GM18511 (cell line): ENCODE results near the gene PCIF1.
"Not testable (repeated sequence)": the region's sequence is repeated elsewhere in the genome, so short reads cannot be mapped to it uniquely, and the experiment has no call there.

Experiments
- ATAC-seq: cut with Tn5 transposase; IDR thresholded peaks from one replicate; pipeline ENCODE4 v1.9.1; 2021; ENCODE audit warnings: mild to moderate bottlenecking, moderate library complexity; ENCODE audit not compliant: unreplicated experiment

Gene PCIF1

DNA sequence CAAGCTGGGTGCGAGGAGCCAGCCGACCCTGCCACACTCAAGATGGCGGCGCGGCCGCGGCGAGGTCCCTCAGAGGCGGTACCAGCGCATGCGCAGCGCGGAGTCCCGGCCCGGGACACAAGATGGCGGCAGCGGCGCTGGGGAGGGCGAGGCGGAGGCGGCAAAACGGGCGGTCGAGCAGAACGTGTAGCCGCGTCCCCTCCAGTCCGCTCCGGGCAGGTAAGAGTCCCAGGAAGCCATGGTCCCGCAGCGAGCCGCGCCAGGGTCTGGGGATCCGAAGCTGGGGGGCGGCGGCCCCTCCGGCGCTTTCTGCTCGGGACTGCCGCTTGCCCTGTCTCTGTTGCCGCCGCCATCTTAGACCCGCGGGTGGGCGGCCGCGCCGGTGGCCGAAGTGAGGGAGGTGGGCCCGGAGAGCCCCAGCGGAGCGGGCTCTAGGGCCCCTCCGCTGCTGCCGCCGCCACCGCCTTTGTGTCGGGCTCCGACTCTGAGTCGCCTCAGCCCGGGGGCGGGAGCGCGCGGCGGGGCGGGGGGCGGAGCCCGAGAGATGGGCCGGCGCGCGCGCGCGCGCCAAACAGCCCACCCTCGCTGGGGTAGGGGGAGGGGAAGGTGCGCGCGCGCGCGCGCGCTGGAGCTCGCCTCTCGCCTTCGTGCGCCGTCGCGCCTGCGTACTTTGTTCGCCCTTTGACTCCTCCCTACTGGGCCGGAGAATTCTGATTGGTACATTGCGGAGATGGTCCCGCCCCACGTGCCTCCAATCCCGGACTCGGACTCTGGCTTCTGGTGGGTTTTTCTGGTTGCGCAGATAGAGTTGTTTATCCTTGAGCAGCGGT is at the start of gene PCIF1:
Gene PCIF1, plus strand, starts transcription at position 98 of the 830 bp plus-strand sequence. CDS start 4,317 bp downstream, outside the sequence.
- peak; percentile 81 for ATAC-seq

DNA sequence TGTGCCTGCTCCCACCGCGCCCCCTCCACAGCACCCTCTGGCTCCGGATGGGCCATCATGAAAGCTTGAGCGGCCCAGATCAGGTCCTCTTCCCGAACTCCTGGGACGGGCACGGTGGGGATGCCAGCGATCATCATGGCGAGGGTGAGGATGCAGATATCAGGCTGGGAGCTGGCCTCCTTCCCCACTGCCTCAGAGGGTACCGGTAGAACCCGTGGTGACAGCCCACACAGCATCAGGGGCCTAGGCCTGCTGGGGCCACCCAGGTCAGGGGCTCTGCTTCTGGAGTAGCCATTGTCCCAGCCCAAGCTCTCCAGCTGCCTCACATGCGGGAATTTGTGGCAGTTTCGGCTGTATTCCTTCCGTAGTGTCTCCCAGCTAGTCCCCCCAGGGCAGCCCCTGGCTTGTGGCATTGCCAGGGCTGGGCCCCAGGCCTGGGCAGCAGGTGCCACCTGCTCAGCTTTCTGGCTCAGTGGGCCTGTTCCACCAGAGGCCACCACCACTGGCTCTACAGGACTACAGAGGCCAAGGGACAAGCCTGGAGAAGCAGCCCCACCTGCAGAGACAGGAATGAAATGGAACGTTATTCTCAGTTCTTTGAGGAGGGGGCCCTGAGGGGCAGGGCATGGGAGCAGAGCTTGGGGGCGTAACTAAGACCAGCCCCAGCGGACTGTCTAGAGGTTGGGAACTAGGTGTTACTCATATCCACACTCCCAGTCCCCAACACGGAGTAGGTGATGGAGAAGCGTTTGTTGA is 47.7 kb upstream of the PCIF1 start:
- ATAC-seq = no peak

DNA sequence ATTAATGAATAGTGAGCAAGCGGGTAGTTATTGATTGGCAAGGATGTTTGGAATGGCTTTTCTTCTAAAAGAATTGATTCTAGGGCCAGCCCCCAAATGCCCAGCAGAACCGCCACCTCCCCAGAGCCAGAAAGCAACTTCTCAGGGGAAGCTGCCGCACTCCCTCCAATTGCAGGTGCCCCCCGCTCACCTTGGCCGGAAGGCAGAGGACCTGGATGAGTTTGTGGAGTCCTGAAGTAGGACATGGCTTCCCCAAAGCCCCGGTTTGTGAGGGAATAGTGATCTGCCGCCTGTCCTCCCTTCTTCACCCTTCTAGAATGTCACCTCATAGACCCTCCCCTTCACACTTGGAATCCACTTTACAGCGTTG is 47.2 kb upstream of the PCIF1 start, which contains the start of gene SPATA25:
Gene SPATA25, minus strand, starts transcription at position 277 of the 370 bp plus-strand sequence. Its CDS starts 32 bp downstream, at position 245.
- no peak for ATAC-seq

DNA sequence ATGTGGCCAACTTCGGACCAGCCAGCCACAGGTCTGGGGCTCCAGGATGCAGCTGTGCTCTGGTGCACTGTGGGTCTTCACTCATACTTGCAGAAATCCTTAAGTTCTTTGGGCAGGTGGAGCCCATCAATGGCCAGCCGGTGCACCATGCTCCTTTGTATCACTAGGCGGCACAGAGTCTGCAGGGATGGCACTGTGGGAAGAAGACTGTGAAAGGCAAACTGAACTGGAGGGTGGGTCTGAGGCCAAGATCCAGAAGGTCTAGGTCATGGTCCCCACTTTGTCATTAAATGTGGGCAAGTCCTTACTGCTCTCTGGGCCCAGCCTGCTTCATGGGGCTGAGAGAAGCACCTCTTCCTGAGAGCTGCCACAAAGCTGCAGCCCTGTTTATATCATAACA is 45.8 kb upstream of the PCIF1 start:
- no peak for ATAC-seq

DNA sequence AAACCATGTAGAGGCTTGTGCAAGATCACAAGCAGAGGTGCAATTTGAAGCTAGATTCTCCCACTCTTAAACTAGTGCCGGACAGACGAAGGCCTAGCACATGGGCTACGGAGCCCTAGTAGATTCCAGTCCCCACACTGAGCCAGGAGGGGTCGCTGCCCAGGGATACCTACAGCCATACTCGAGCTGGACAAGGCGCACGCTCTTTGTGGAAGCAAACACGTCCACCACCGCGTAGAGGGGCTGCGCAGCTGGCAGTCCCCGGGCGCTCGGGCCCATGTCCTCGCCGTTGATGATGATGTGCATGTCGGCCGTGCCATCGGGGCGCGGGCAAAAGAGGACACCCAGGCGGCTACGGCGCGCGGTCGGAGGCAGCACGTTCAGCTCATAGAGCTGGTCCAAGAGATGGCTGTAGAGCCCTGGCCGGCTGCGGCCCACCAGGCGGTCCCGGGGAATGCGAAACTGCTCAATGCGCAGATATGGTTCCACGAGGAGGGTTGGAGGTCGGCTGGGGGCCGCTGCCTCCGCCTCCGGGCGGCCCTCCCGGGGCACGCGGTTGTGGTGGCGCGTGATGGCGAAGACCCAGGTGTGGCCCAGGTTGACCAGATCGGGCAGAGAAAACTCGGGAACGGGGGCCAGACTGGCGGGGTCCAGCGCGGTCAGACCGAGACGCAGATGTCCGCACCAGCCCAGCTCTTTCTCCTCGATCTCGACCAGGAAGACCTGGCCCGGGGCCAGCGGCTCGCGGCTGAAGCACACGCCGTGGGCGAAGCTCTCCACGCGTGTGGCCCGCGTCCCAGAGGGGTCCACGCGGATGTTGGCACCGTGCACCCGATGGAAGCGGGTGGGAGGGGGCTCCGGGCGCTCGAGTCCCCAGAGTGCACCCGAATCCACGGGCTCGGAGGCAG is 44.2 kb upstream of the PCIF1 start:
- peak; percentile 41 for ATAC-seq

DNA sequence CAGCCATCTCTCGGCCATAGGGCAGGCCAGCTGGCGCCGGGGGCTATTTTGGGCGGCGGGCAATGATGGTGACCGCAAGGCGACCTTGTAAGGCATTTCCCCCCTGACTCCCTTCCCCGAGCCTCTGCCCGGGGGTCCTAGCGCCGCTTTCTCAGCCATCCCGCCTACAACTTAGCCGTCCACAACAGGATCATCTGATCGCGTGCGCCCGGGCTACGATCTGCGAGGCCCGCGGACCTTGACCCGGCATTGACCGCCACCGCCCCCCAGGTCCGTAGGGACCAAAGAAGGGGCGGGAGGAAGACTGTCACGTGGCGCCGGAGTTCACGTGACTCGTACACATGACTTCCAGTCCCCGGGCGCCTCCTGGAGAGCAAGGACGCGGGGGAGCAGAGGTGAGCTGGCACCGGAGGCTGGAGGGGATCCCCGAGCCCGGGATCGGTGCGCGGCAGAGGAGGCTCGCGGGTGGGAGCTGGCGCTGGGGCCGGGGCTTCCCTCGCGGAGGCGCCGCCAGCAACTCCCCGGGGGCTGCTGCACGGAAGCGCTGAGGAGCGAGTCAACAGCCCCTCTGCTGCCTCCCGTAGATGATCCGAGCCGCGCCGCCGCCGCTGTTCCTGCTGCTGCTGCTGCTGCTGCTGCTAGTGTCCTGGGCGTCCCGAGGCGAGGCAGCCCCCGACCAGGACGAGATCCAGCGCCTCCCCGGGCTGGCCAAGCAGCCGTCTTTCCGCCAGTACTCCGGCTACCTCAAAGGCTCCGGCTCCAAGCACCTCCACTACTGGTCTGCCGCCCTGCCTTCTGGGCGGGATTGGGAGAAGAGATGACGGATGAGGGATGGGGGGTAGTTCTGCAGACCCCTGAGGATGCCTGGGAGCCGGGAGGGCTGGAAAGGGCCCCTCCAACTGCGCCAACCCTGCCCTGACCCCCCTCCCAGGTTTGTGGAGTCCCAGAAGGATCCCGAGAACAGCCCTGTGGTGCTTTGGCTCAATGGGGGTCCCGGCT is 43.2 kb upstream of the PCIF1 start, which contains the start of the genes CTSA and NEURL2:
Gene CTSA, plus strand, starts transcription at position 351 of the 999 bp plus-strand sequence. Its CDS starts 234 bp downstream, at position 585.
Gene NEURL2, minus strand, starts transcription at position 224 of the 999 bp plus-strand sequence. Its CDS starts 217 bp downstream, at position 7.
- peak; percentile 80 for ATAC-seq

DNA sequence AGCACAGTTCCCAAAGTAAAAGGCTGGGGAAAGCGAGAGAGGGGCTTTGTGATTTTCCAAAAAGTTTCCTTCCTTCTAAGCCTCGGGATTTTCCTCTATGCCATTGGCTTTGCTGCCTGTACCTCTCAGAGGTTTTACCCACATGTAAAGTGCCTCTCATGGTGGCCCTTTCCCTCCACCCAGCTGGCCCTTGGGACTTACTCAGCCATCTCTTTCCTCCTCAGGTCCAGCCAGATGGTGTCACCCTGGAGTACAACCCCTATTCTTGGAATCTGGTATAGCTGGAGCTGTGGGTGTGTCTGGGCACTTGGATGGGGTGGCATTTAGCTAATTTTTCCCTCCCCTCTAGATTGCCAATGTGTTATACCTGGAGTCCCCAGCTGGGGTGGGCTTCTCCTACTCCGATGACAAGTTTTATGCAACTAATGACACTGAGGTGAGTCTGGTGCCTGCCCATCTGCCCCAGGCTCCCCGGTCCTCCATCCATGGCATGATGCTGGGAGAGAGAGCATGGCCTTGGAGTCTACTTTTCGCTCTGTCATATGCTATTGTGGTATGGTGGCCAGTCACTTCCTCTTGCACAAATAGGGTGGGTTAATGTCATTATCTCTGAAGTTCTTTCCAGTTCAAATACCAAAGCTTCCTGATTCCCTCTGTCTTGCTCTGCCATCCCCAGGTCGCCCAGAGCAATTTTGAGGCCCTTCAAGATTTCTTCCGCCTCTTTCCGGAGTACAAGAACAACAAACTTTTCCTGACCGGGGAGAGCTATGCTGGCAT is 42.2 kb upstream of the PCIF1 start:
- ATAC-seq = no peak

DNA sequence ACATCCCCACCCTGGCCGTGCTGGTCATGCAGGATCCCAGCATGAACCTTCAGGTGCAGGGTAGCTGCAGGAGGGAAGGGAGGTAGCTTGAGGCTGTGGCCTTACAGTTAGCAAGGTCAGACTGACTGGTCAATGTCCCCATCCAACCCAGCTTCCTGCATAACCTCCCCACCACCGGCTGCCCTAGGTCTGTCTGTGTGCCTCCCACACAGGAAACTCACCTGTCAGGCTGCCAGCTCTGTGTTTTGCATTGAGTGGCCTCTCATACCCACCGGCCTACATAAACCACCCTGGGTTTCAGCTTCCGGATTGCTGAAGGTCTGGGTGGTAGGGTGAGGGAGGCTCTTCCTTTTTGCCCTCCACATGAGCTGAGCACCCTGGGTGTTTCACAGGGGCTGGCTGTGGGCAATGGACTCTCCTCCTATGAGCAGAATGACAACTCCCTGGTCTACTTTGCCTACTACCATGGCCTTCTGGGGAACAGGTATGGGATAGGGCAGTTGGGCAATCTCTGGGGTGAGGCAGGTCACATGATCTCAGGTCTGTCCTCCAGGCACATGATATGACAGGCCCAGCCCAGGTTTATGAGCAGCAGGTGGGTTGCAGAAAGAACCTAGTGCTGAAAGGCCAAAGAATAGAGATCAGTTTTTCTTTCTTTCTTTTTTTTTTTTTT is 41.5 kb upstream of the PCIF1 start:
- no peak for ATAC-seq

DNA sequence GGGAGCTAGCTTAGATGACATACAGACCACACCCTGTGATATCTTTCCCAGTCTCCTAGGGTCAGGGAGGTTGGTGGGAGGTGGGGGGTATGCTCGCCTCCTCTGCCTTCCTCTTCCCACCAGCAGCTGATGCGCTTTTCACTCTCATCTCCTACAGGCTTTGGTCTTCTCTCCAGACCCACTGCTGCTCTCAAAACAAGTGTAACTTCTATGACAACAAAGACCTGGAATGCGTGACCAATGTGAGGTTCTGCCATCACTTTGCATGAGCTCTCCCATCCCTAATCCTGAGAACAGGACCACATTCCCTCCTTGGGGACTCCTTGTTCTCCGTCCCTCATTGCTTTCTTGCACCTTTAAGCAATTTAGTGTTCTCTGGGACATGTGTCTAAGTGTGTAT is 40.7 kb upstream of the PCIF1 start:
- ATAC-seq = no peak

DNA sequence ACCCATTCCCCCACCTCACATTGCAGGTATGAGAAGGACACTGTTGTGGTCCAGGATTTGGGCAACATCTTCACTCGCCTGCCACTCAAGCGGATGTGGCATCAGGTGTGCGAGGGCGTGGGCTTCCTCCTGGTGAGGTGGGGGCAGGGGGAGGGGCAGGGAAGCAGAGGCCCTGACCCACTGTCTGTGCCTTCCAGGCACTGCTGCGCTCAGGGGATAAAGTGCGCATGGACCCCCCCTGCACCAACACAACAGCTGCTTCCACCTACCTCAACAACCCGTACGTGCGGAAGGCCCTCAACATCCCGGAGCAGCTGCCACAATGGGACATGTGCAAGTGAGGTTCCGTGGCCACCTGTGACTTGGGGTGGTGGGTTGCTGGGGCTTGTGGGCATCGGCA is 39.7 kb upstream of the PCIF1 start:
- ATAC-seq = no peak

DNA sequence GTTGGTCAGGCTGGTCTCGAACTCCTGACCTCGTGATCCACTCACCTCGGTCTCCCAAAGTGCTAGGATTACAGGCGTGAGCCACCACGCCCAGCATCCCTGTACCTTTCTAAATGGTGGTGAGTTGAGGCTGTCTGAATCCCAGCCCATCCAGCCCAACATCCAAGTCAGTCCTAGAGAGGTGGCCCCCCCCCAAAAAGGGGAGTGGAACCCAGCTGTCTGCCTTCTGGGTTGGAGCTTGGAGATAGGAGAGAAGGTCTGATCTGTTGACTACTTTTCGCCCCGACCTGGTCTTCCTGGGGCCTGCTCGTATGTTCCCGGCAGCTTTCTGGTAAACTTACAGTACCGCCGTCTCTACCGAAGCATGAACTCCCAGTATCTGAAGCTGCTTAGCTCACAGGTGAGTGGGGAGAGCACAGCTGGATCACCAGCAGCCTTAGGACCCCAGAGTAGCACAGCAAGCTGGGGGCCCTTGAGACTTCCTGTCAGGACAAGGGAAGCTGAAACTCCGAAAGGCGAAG is 37.8 kb upstream of the PCIF1 start:
- no peak for ATAC-seq

DNA sequence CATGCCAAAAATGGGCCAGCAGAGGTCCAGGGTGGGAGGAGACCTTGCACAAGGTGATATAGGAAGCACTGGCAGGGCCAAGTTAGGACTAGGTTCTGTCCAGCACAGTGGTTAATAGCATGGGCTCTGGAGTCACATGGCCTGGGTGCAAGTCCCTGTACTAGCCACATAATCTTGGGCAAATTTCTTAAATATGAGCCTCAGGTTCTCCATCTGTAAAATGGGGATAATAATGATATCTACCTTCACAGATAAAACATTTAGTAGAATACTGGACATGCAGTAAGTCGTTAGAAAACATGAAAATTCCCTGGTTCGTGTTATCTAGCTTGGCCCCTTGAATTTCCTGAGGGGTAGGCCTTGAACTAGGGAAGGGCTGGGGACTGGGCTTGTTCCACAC is 37.2 kb upstream of the PCIF1 start:
- no peak for ATAC-seq

DNA sequence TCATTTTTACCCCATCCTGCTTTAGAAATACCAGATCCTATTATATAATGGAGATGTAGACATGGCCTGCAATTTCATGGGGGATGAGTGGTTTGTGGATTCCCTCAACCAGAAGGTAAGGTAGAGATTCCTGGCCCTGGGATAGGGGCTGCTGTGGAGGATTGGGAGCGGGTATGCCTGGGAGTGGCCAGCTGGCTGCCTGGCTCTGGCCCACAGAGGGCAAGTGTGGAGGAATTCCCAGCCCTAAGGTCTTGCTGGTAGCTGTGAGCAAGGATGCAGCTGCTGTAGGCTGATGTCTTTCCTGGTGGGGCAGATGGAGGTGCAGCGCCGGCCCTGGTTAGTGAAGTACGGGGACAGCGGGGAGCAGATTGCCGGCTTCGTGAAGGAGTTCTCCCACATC is 36.8 kb upstream of the PCIF1 start:
- ATAC-seq = no peak

DNA sequence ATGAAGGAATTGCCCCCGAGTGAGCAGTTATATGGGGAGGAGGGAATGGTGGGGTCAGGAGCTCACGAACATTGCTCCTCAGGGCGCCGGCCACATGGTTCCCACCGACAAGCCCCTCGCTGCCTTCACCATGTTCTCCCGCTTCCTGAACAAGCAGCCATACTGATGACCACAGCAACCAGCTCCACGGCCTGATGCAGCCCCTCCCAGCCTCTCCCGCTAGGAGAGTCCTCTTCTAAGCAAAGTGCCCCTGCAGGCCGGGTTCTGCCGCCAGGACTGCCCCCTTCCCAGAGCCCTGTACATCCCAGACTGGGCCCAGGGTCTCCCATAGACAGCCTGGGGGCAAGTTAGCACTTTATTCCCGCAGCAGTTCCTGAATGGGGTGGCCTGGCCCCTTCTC is 36.2 kb upstream of the PCIF1 start:
- no peak for ATAC-seq

DNA sequence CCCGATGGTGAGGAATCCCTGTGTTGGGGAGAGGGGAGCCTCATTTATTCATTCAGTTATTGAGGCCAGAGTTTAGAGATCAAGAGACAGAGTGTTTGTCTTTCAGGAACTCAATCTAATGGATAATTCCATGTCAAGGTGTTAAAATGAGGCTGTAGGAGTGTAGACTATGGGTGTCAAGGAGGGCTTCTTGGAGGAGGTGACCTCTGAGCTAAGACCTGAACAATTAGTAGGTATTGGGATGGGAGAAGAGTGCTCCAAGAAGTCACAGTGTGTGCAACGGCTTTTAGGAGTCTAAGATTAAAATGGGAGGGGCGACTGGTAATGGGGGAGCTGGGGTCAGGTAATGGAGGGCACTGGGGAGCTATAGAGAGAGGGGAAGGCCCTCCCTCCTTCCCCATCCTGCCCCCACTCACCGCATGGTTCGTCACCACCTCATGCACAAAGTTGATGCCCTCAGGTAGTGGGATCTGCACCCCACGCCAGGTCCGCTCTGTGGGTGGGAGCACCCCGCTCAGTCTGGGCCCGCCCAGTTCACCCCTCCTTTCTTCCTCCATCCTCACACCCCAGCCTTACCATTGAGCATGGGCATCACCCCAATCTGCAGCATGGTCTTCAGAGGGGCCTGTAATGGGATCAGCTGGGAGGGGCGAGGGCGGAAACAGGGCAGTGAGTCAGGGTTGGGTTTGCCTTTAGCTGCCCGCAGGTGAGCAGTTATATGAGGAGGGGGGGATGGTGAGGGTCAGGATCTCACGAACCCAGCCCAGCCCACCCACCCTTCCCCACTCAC is 35.2 kb upstream of the PCIF1 start:
- ATAC-seq = no peak

DNA sequence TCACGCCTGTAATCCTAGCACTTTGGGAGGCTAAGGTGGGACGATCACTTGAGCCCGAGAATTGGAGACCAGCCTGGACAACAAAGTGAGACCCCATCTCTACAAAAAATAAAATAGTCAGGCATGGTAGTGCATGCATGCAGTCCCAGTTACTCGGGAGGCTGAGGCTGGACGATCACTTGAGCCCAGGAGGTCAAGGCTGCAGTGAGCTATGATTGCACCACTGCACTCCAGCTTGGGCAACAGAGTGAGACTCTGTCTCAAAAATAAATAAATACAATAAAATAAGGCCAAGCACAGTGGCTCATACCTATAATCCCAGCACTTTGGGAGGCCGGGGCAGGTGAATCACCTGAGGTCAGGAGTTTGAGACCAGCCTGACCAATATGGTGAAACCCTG is 33.2 kb upstream of the PCIF1 start:
- ATAC-seq = not testable (repeated sequence)

DNA sequence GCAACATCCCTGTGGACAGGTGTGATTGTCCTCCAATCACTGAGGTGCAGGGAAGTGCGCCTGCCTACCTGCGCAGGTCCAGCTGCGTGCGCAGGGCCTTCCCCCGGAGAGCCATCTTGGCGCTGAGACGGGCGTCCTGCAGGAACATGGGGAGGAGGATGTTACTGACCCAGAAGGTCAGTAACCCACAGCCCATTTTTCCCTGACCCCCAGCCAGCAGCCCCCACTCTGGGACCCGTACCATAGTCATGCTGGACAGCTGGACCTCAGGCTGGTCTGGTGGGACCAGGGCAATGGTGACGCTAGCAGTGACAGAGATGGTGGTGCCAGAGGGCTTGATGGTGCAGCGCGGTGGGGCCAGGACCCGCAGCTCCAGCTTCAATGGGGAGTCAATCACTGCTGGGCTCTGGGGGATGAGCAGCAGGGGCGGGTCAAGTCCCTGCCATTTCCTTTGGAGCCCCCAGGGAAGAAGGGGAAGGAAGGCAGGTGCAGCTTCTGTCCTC is 32.2 kb upstream of the PCIF1 start:
- no peak for ATAC-seq
